CD4-positive, alpha-beta T cell (primary cell): ENCODE measurements around the gene ESR2. TPM values are rescaled to one million over a fixed set of nuclear protein-coding genes. Genes with fewer than 3 reads are reported as not detected.

Experiments used
- ATAC-seq: fragments of 200-7000 bp; cut with Tn5 transposase; one replicate; pipeline ENCODE4 v1.10.0; 2022; ENCODE audit warnings: mild to moderate bottlenecking; ENCODE audit not compliant: poor library complexity
- CTCF ChIA-PET: fragments of 350-600 bp; sonication (Branson Sonifier 250); formaldehyde crosslinking; loops from one replicate; lab custom pipeline; 2021; ENCODE audit warnings: antibody characterized with exemption, inconsistent platforms; lab: Charles Lee
- POLR2A ChIA-PET: fragments of 350-600 bp; sonication (Branson Sonifier 250); formaldehyde crosslinking; loops from one replicate; lab custom pipeline; 2021; ENCODE audit warnings: antibody characterized with exemption, inconsistent platforms; lab: Charles Lee
- DNase-seq, 14 experiments: peaks; one replicate each; pipeline ENCODE4 v3.0.0-alpha.2; 2013 to 2020; ENCODE audit warnings: mixed read lengths in 2 of 14
- H3K27ac ChIP-seq, 2 donors: one replicate each; pipeline versions ENCODE4 v1.5.1 to v1.7.0; 2013; ENCODE audit warnings: low read length in 2 of 2, low read depth in 1 of 2, mild to moderate bottlenecking in 1 of 2
- H3K27me3 ChIP-seq, 2 experiments: 1 replicate in 1 of 2; 2 replicates in 1 of 2; pipeline versions ENCODE4 v1.6.1 to v1.7.0; 2013; ENCODE audit warnings: low read length in 2 of 2, control low read depth in 1 of 2, mild to moderate bottlenecking in 1 of 2, moderate library complexity in 1 of 2; ENCODE audit not compliant: insufficient read depth in 2 of 2, control insufficient read depth in 1 of 2
- H3K36me3 ChIP-seq: one replicate; pipeline ENCODE4 v1.6.1; 2013; ENCODE audit warnings: low read length, control low read depth; ENCODE audit not compliant: insufficient read depth
- H3K4me1 ChIP-seq: one replicate; pipeline ENCODE4 v1.6.1; 2013; ENCODE audit warnings: low read length, control low read depth; ENCODE audit not compliant: insufficient read depth
- H3K4me3 ChIP-seq: one replicate; pipeline ENCODE4 v1.5.1; 2013; ENCODE audit warnings: mild to moderate bottlenecking, low read length, moderate library complexity
- H3K9me3 ChIP-seq, 2 experiments: 1 replicate in 1 of 2; 2 replicates in 1 of 2; pipeline versions ENCODE4 v1.6.1 to v1.7.0; 2013; ENCODE audit warnings: low read length in 2 of 2, mild to moderate bottlenecking in 2 of 2, control low read depth in 1 of 2, moderate library complexity in 1 of 2; ENCODE audit not compliant: control insufficient read depth in 1 of 2, insufficient read depth in 1 of 2
- H3K27ac Mint-ChIP-seq: one replicate; pipeline ENCODE4 v1.8.0; 2020; ENCODE audit warnings: mixed read lengths
- H3K27me3 Mint-ChIP-seq: one replicate; pipeline ENCODE4 v1.8.0; 2021; ENCODE audit warnings: mixed read lengths
- H3K36me3 Mint-ChIP-seq: one replicate; pipeline ENCODE4 v1.8.0; 2021; ENCODE audit warnings: low read depth, mixed read lengths
- H3K4me1 Mint-ChIP-seq: one replicate; pipeline ENCODE4 v1.8.0; 2021; ENCODE audit warnings: low read depth, mixed read lengths
- H3K4me3 Mint-ChIP-seq: one replicate; pipeline ENCODE4 v1.8.0; 2020; ENCODE audit warnings: mild to moderate bottlenecking, mixed read lengths
- H3K9me3 Mint-ChIP-seq: one replicate; pipeline ENCODE4 v1.8.0; 2020; ENCODE audit warnings: mixed read lengths
- CTCF ChIP-seq: fragments of 200-600 bp; IDR thresholded peaks from one replicate; pipeline ENCODE4 v1.8.0; 2022; ENCODE audit warnings: antibody characterized with exemption, mild to moderate bottlenecking
- intact Hi-C, 2 experiments: fragments of 100-400 bp; cut with DNase I in 1 of 2; cut with micrococcal nuclease in 1 of 2; formaldehyde crosslinking; loops; one replicate each; pipeline versions ENCODE4 v1.15.1 to v1.9.0; 2023 to 2025; cut with DNase I, micrococcal nuclease
- total RNA-seq, 174 experiments: library from RNA in 2 of 174; stranded (reverse) in 2 of 174; gene quantifications; one replicate each; pipeline ENCODE4 v1.2.3 and lab custom pipeline; 2021 to 2026

The ESR2 gene
- total RNA-seq, 2 experiments from 2014 or later: 0.08 TPM; not detected in 1

- no peak overlapping the region for H3K4me3 Mint-ChIP-seq
- H3K27me3 ChIP-seq: no peaks in the 10 kb centered on the region
- DNase-seq (no peak), ATAC-seq (no peak)
- POLR2A ChIA-PET: no interaction called here
- no peak overlapping the region for H3K27ac Mint-ChIP-seq
- H3K36me3 ChIP-seq: peaks cover 87% of the 10 kb centered on the region
- intact Hi-C loops: no loop called here
- no peaks in the 10 kb centered on the region for H3K9me3 ChIP-seq
- peaks cover 72% of the 10 kb centered on the region for H3K36me3 Mint-ChIP-seq
- no peaks in the 10 kb centered on the region for H3K9me3 Mint-ChIP-seq
- H3K4me1 Mint-ChIP-seq: no peaks in the 10 kb centered on the region
- CTCF ChIA-PET: no interaction called here
- no peaks in the 10 kb centered on the region for H3K4me1 ChIP-seq
- no peaks in the 10 kb centered on the region for H3K27me3 Mint-ChIP-seq
- TF ChIP-seq CTCF: no peak
- no peak overlapping the region for H3K27ac ChIP-seq
- H3K4me3 ChIP-seq: no peak overlapping the region
Measured at GRCh38 chr14:64137657-64138290, 156.4 kb downstream of the ESR2 start.

GRCh38 chr14:64126548-64126947, 167.6 kb downstream of the ESR2 start:
- CTCF ChIA-PET: no interaction called here
- H3K4me3 ChIP-seq: no peak overlapping the region
- H3K4me1 ChIP-seq: no peaks in the 10 kb centered on the region
- H3K4me1 Mint-ChIP-seq: no peaks in the 10 kb centered on the region
- DNase-seq: no peak
- H3K27me3 Mint-ChIP-seq: no peaks in the 10 kb centered on the region
- peaks cover 94% of the 10 kb centered on the region for H3K36me3 Mint-ChIP-seq
- no peak overlapping the region for H3K4me3 Mint-ChIP-seq
- intact Hi-C loops: no loop called here
- H3K9me3 Mint-ChIP-seq: no peaks in the 10 kb centered on the region
- no peak overlapping the region for H3K27ac Mint-ChIP-seq
- no peak for TF ChIP-seq CTCF
- H3K27ac ChIP-seq: no peak overlapping the region
- no peaks in the 10 kb centered on the region for H3K9me3 ChIP-seq
- H3K36me3 ChIP-seq: peaks cover 97% of the 10 kb centered on the region
- POLR2A ChIA-PET: no interaction called here
- no peaks in the 10 kb centered on the region for H3K27me3 ChIP-seq
- ATAC-seq: no peak

GRCh38 chr14:64125270-64125669, 168.9 kb downstream of the ESR2 start:
- H3K4me1 ChIP-seq: no peaks in the 10 kb centered on the region
- POLR2A ChIA-PET: no interaction called here
- no peak overlapping the region for H3K4me3 ChIP-seq
- ATAC-seq (no peak), DNase-seq (no peak)
- TF ChIP-seq CTCF: no peak
- H3K27me3 ChIP-seq: no peaks in the 10 kb centered on the region
- no peaks in the 10 kb centered on the region for H3K9me3 Mint-ChIP-seq
- no peaks in the 10 kb centered on the region for H3K4me1 Mint-ChIP-seq
- no peak overlapping the region for H3K27ac ChIP-seq
- intact Hi-C loops: no loop called here
- H3K4me3 Mint-ChIP-seq: no peak overlapping the region
- H3K27me3 Mint-ChIP-seq: no peaks in the 10 kb centered on the region
- no peaks in the 10 kb centered on the region for H3K9me3 ChIP-seq
- H3K27ac Mint-ChIP-seq: no peak overlapping the region
- CTCF ChIA-PET: no interaction called here
- H3K36me3 Mint-ChIP-seq: peaks cover 92% of the 10 kb centered on the region
- peaks cover 98% of the 10 kb centered on the region for H3K36me3 ChIP-seq
